HCEC 1CT (cell line): ENCODE results near the gene BMPER.
"Not testable (repeated sequence)": the region's sequence is repeated elsewhere in the genome, so short reads cannot be mapped to it uniquely, and the experiment has no call there.

Source experiments
- DNase-seq: peaks from one replicate; pipeline ENCODE4 v3.0.0-alpha.2; 2017

BMPER gene

GRCh38 chr7:34153656-34154270 is 248.4 kb downstream of the BMPER start:
- peak; percentile 30 for DNase-seq

GRCh38 chr7:34155220-34155908 is 250.0 kb downstream of the BMPER start:
- peak; percentile 97 for DNase-seq

- DNase-seq, result no peak
These were observed 251.0 kb downstream of the BMPER start for GRCh38 chr7:34156336-34156735.

- no peak for DNase-seq
These were observed 251.8 kb downstream of the BMPER start for GRCh38 chr7:34157137-34157536.

- no peak for DNase-seq
These were observed 253.2 kb downstream of the BMPER start for GRCh38 chr7:34158368-34159153.

GRCh38 chr7:34160261-34160752 is 255.0 kb downstream of the BMPER start:
- peak; percentile 69 for DNase-seq

GRCh38 chr7:34162027-34162565 is 256.8 kb downstream of the BMPER start:
- no peak for DNase-seq

GRCh38 chr7:34162677-34163076 is 257.3 kb downstream of the BMPER start:
- no peak for DNase-seq

GRCh38 chr7:34163956-34164355 is 258.6 kb downstream of the BMPER start:
- DNase-seq, result no peak

GRCh38 chr7:34165466-34165865 is 260.1 kb downstream of the BMPER start:
- no peak for DNase-seq

- DNase-seq, result peak; percentile 58
These were observed 260.7 kb downstream of the BMPER start for GRCh38 chr7:34165927-34166550.

- no peak for DNase-seq
These were observed 262.7 kb downstream of the BMPER start for GRCh38 chr7:34168013-34168412.

GRCh38 chr7:34174688-34175616 is 269.6 kb downstream of the BMPER start:
- DNase-seq, result not testable (repeated sequence)

- DNase-seq, result no peak
These were observed 270.5 kb downstream of the BMPER start for GRCh38 chr7:34175837-34176236.

- DNase-seq, result no peak
These were observed 272.1 kb downstream of the BMPER start for GRCh38 chr7:34177476-34177875.

- DNase-seq, result no peak
These were observed 276.1 kb downstream of the BMPER start for GRCh38 chr7:34181271-34181958.

GRCh38 chr7:34184466-34184865 is 279.1 kb downstream of the BMPER start:
- peak; percentile 56 for DNase-seq

- DNase-seq, result peak; percentile 6
These were observed 282.5 kb downstream of the BMPER start for GRCh38 chr7:34187798-34188307.

- no peak for DNase-seq
These were observed 283.7 kb downstream of the BMPER start for GRCh38 chr7:34189031-34189430.

- DNase-seq, result no peak
These were observed 285.0 kb downstream of the BMPER start for GRCh38 chr7:34190299-34190698.

GRCh38 chr7:34191162-34191561 is 285.8 kb downstream of the BMPER start:
- no peak for DNase-seq
